MM.1S (cell line): ENCODE measurements around the gene SLC23A2.

Source experiments
- DNase-seq: peaks from one replicate; pipeline ENCODE4 v3.0.0-alpha.2; 2015
- H2AFZ ChIP-seq: fragments of 300-600 bp; sonication (generic); 2 replicates; pipeline ENCODE4 v1.6.0; 2016; ENCODE audit warnings: antibody characterized with exemption, low read length
- H3F3A ChIP-seq: fragments of 300-600 bp; sonication (generic); 2 replicates; pipeline ENCODE4 v1.6.1; 2016; ENCODE audit warnings: mild to moderate bottlenecking, antibody characterized with exemption, low read length, moderate library complexity, mixed read lengths; ENCODE audit not compliant: insufficient read depth
- H3K27ac ChIP-seq: fragments of 300-600 bp; sonication (generic); 2 replicates; pipeline ENCODE4 v1.5.1; 2016; ENCODE audit warnings: mild to moderate bottlenecking, low read length
- H3K27me3 ChIP-seq: fragments of 300-600 bp; sonication (generic); replicated peaks from 2 replicates; pipeline ENCODE4 v1.6.0; 2016; ENCODE audit warnings: low read length; ENCODE audit not compliant: insufficient read depth
- H3K36me3 ChIP-seq: fragments of 300-600 bp; sonication (generic); replicated peaks from 2 replicates; pipeline ENCODE4 v1.6.1; 2016; ENCODE audit warnings: mild to moderate bottlenecking, low read length, mixed read lengths; ENCODE audit not compliant: insufficient read depth
- H3K4me1 ChIP-seq: fragments of 300-600 bp; sonication (generic); 2 replicates; pipeline ENCODE4 v1.6.1; 2016; ENCODE audit warnings: low read length, mixed read lengths
- H3K4me2 ChIP-seq: fragments of 300-600 bp; sonication (generic); 2 replicates; pipeline ENCODE4 v1.6.0; 2016; ENCODE audit warnings: low read depth, low read length
- H3K4me3 ChIP-seq: fragments of 300-600 bp; sonication (generic); 2 replicates; pipeline ENCODE4 v1.5.1; 2016; ENCODE audit warnings: low read length, mixed read lengths
- H3K79me2 ChIP-seq: fragments of 300-600 bp; sonication (generic); 2 replicates; pipeline ENCODE4 v1.6.1; 2016; ENCODE audit warnings: mixed run types, low read length, mixed read lengths
- H3K9ac ChIP-seq: fragments of 300-600 bp; sonication (generic); 2 replicates; pipeline ENCODE4 v1.6.1; 2016; ENCODE audit warnings: low read length, mixed read lengths
- H3K9me2 ChIP-seq: fragments of 300-600 bp; sonication (generic); replicated peaks from 2 replicates; pipeline ENCODE4 v1.6.1; 2016; ENCODE audit warnings: mild to moderate bottlenecking, low read length, mixed read lengths; ENCODE audit not compliant: insufficient read depth
- H3K9me3 ChIP-seq: fragments of 300-600 bp; sonication (generic); replicated peaks from 2 replicates; pipeline ENCODE4 v1.6.1; 2016; ENCODE audit warnings: mild to moderate bottlenecking, low read length, mixed read lengths; ENCODE audit not compliant: insufficient read depth
- H4K20me1 ChIP-seq: fragments of 300-600 bp; sonication (generic); 2 replicates; pipeline ENCODE4 v1.6.1; 2016; ENCODE audit warnings: mild to moderate bottlenecking, low read length, moderate library complexity, mixed read lengths; ENCODE audit not compliant: insufficient read depth
- EZH2 ChIP-seq: fragments of 300-600 bp; sonication (generic); optimal IDR thresholded peaks from 2 replicates; pipeline ENCODE3; 2017; ENCODE audit warnings: low read depth, mild to moderate bottlenecking, antibody characterized with exemption, low read length, mixed read lengths
- EZH2phosphoT487 ChIP-seq: fragments of 300-600 bp; sonication (generic); IDR thresholded peaks from 2 replicates; pipeline ENCODE4 v1.6.1; 2018; ENCODE audit warnings: antibody characterized with exemption, low read length
- TF ChIP-seq, protein P1 (sequence below): fragments of 300-600 bp; sonication (generic); IDR thresholded peaks from 2 replicates; pipeline ENCODE4 v1.5.1; 2016; ENCODE audit warnings: antibody characterized with exemption, low read length, mixed read lengths

The SLC23A2 gene

DNA sequence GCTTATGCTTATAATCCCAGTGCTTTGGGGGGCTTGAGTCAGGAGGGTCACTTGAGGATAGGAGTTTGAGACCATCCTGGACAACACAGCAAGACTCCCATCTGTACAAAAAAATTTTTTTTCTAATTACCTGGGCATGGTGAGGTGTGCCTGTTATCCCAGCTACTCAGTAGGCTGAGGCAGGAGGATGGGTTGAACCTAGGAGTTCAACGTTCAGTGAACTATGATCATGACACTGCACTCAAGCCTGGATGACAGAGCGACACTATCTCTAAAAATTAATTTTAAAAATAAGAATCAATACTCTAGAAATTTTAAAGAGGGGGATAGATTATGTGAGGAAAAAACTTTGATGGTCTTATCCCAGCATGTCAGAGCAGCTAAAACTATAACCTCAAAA is 44.1 kb downstream of the SLC23A2 start:
- Histone ChIP-seq H3K9ac (no peak overlapping the region), H3F3A (no peaks in the 10 kb centered on the region), H3K4me3 (no peak overlapping the region), H3K9me3 (no peaks in the 10 kb centered on the region), H3K36me3 (no peaks in the 10 kb centered on the region), H3K27ac (no peak overlapping the region), H3K27me3 (no peaks in the 10 kb centered on the region), H3K9me2 (no peaks in the 10 kb centered on the region), H3K4me2 (no peak overlapping the region), H2AFZ (no peak overlapping the region), H4K20me1 (no peaks in the 10 kb centered on the region), H3K79me2 (no peaks in the 10 kb centered on the region), H3K4me1 (peaks cover 5% of the 10 kb centered on the region; the same call in 1 of the 2 replicates)
- DNase-seq: no peak
- TF ChIP-seq EZH2phosphoT487: no peak
- TF ChIP-seq, protein P1, sequence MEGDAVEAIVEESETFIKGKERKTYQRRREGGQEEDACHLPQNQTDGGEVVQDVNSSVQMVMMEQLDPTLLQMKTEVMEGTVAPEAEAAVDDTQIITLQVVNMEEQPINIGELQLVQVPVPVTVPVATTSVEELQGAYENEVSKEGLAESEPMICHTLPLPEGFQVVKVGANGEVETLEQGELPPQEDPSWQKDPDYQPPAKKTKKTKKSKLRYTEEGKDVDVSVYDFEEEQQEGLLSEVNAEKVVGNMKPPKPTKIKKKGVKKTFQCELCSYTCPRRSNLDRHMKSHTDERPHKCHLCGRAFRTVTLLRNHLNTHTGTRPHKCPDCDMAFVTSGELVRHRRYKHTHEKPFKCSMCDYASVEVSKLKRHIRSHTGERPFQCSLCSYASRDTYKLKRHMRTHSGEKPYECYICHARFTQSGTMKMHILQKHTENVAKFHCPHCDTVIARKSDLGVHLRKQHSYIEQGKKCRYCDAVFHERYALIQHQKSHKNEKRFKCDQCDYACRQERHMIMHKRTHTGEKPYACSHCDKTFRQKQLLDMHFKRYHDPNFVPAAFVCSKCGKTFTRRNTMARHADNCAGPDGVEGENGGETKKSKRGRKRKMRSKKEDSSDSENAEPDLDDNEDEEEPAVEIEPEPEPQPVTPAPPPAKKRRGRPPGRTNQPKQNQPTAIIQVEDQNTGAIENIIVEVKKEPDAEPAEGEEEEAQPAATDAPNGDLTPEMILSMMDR: no peak
- TF ChIP-seq EZH2: no peak

DNA sequence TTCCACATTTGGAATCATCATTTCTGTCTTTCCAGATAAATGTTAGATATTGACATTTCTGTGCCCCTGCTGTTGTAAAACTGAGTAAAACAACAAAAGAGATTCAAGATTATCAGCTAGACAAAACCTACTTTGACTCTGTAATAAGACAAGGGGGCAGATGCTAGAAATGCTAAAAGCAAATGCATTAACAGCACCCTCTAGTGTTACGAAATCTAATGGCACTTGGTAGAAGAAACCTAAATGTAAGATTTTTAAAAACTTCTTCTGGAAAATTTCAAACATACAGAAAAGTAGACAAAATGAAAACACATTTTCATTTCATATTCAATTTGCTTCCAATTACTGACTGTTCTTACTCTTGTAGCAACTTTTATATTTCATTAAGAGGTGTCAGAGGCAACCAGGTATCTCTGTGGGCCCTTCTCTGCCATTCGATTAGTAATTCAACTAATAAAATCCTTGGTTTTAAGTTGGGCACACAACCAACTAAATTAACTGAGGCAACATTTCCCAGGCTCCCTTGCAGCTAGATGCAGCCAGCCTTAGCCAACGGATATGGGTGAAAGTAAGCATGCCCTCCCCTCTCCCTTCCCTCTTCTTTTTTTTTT is 45.0 kb downstream of the SLC23A2 start:
- no peak overlapping the region for H3K4me3 ChIP-seq
- no peak overlapping the region for H3K27ac ChIP-seq
- H3K9me3 ChIP-seq: no peaks in the 10 kb centered on the region
- H3K79me2 ChIP-seq: no peaks in the 10 kb centered on the region
- no peak overlapping the region for H3K4me2 ChIP-seq
- no peak overlapping the region for H3K9ac ChIP-seq
- H3K4me1 ChIP-seq: peaks cover 3% of the 10 kb centered on the region; the same call in 1 of the 2 replicates
- H3K27me3 ChIP-seq: no peaks in the 10 kb centered on the region
- no peaks in the 10 kb centered on the region for H3K9me2 ChIP-seq
- no peak overlapping the region for H2AFZ ChIP-seq
- H3K36me3 ChIP-seq: no peaks in the 10 kb centered on the region
- DNase-seq: peak; percentile 61
- H3F3A ChIP-seq: no peaks in the 10 kb centered on the region
- H4K20me1 ChIP-seq: no peaks in the 10 kb centered on the region
- TF ChIP-seq EZH2 (no peak), EZH2phosphoT487 (no peak)
- TF ChIP-seq, protein P1: peak; percentile 84

DNA sequence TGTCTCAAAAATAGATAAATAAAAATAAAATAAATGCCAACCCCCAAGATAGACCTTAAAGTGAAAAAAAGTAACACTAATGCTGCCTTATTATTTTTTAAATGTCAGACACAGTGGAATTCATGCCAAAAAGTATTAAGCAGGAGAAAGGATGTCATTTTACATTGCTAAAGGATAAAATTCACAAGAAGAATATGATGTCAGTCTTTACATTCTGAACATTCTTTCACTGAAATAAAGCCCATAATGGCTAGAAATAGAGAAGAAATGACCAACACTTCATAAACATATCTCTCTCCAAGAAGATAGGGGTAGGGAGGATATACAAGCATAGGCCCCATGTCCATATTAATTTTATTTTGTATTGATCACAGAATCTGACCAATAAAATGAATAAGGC is 47.4 kb downstream of the SLC23A2 start:
- H3K9me2 ChIP-seq: no peaks in the 10 kb centered on the region
- H3K4me1 ChIP-seq: peaks cover 9% of the 10 kb centered on the region; the same call in 1 of the 2 replicates
- no peaks in the 10 kb centered on the region for H3K79me2 ChIP-seq
- no peak for DNase-seq
- H3K9ac ChIP-seq: no peak overlapping the region
- H3K4me2 ChIP-seq: no peak overlapping the region
- no peaks in the 10 kb centered on the region for H3K27me3 ChIP-seq
- no peaks in the 10 kb centered on the region for H3K36me3 ChIP-seq
- H3F3A ChIP-seq: no peaks in the 10 kb centered on the region
- no peak overlapping the region for H3K4me3 ChIP-seq
- H3K9me3 ChIP-seq: no peaks in the 10 kb centered on the region
- H3K27ac ChIP-seq: no peak overlapping the region
- H2AFZ ChIP-seq: no peak overlapping the region
- no peak for TF ChIP-seq EZH2phosphoT487
- TF ChIP-seq, protein P1: no peak
- no peak for TF ChIP-seq EZH2
- H4K20me1 ChIP-seq: no peaks in the 10 kb centered on the region
